Tibial artery (tissue), 4 donors: ENCODE data around the gene HNRNPA0.
"Not testable (repeated sequence)": the region's sequence is repeated elsewhere in the genome, so short reads cannot be mapped to it uniquely, and the experiment has no call there.

Experiments used
- DNase-seq, 2 donors: peaks; one replicate each; pipeline ENCODE4 v3.0.0-alpha.2; 2019
- H3K27ac ChIP-seq, 2 donors: fragments of 200-600 bp; sonication (generic) in 1 of 2; 1 replicate in 1 of 2; 2 replicates in 1 of 2; pipeline ENCODE4 v1.5.1; 2018 to 2019; ENCODE audit warnings: mild to moderate bottlenecking in 1 of 2
- H3K27me3 ChIP-seq, 2 donors: fragments of 200-600 bp; sonication (generic) in 1 of 2; one replicate each; pipeline versions ENCODE4 v1.5.1 to v1.6.0; 2016 to 2019
- H3K36me3 ChIP-seq, 3 donors: fragments of 200-600 bp; sonication (generic) in 2 of 3; one replicate each; pipeline ENCODE4 v1.5.1; 2016 to 2019; ENCODE audit warnings: mild to moderate bottlenecking in 2 of 3
- H3K4me1 ChIP-seq, 4 donors: fragments of 200-600 bp; sonication (generic) in 2 of 4; 1 replicate in 3 of 4; 2 replicates in 1 of 4; pipeline ENCODE4 v1.5.1; 2016 to 2019
- H3K4me3 ChIP-seq, 2 donors: fragments of 200-600 bp; sonication (generic) in 1 of 2; 1 replicate in 1 of 2; 2 replicates in 1 of 2; pipeline ENCODE4 v1.5.1; 2018 to 2019; ENCODE audit warnings: mild to moderate bottlenecking in 2 of 2
- H3K9me3 ChIP-seq, 3 donors: fragments of 200-600 bp; sonication (generic) in 1 of 3; one replicate each; pipeline ENCODE4 v1.5.1; 2016 to 2019
- intact Hi-C: fragments of 100-400 bp; cut with DNase I; formaldehyde crosslinking; loops from one replicate; pipeline ENCODE4 v1.15.0; 2023; ENCODE audit warnings: low total_unique reads
- TF ChIP-seq, protein P1 (sequence below), 2 experiments: fragments of 200-600 bp in 1 of 2; fragments of 450-650 bp in 1 of 2; IDR thresholded peaks; one replicate each; pipeline ENCODE4 v1.5.1; 2017 to 2019; ENCODE audit warnings: antibody characterized with exemption in 2 of 2, mild to moderate bottlenecking in 1 of 2, moderate library complexity in 1 of 2

The HNRNPA0 gene

DNA sequence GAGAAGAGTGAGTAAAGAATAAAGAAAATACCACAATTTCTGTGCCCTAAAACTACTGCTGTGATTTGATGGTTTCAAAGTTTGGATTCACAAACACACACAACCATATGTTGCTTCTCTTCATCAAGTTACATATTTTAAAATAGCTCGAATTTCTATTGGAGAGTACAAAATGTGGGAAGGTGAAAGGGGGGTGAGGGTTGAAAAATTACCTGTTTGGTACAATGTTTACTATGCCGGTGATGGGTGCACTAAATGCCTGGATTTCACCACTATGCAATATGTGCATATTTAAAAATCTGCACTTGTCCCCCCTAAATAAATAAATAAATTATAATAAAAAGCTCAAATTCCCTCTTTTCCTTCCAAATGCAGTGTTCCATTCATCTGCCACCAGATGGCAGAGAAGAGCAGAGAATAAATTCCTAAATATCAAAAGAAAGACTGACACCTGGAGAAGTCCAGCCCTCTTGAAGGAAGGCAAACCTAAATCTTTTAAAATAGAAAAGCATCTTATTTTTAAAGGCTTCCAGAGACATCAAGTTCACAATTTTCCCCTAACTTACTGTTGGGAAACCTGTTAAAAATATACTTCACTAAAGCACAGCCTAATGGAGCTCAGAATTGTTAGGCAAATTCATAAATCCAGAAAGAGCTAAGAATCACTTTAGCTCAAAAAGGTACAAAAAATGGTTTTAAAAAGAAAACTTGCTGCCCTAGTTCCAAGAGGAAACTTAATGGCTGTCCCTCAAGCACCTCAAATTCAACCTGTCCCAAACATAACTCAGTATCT, 24.8 kb upstream of the HNRNPA0 start:
- DNase-seq = no peak
- Histone ChIP-seq H3K36me3 (no peaks in the 10 kb centered on the region), H3K27ac (no peak overlapping the region), H3K4me1 (no peaks in the 10 kb centered on the region), H3K9me3 (no peaks in the 10 kb centered on the region), H3K27me3 (no peaks in the 10 kb centered on the region), H3K4me3 (no peak overlapping the region)
- TF ChIP-seq, protein P1, sequence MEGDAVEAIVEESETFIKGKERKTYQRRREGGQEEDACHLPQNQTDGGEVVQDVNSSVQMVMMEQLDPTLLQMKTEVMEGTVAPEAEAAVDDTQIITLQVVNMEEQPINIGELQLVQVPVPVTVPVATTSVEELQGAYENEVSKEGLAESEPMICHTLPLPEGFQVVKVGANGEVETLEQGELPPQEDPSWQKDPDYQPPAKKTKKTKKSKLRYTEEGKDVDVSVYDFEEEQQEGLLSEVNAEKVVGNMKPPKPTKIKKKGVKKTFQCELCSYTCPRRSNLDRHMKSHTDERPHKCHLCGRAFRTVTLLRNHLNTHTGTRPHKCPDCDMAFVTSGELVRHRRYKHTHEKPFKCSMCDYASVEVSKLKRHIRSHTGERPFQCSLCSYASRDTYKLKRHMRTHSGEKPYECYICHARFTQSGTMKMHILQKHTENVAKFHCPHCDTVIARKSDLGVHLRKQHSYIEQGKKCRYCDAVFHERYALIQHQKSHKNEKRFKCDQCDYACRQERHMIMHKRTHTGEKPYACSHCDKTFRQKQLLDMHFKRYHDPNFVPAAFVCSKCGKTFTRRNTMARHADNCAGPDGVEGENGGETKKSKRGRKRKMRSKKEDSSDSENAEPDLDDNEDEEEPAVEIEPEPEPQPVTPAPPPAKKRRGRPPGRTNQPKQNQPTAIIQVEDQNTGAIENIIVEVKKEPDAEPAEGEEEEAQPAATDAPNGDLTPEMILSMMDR (IDR thresholded peaks at IDR 0.05) = peak; percentile 75 to 82
- intact Hi-C loops = loop anchor here (5.0 kb wide), 1 partner anchor 353 kb away; no protein-coding TSS in a partner anchor

DNA sequence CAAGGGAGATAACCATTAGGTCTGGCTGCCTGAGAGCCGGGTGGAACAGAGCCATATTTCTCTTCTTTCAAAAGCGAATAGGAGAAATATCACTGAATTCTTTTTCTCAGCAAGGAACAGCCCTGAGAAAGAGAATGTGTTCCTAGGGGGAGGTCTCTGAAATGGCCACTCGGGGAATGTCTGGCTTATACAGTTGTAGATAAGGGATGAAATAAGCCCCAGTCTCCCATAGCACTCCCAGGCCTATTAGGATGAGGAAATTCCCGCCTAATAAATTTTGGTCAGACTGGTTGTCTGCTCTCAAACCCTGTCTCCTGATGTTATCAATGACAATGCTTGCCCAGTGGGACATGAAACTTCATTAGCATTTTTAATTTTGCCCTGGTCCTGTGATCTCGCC, 13.8 kb upstream of the HNRNPA0 start:
- DNase-seq, H3K4me3 ChIP-seq, H3K27ac ChIP-seq, intact Hi-C loops, H3K4me1 ChIP-seq, H3K36me3 ChIP-seq, H3K27me3 ChIP-seq: not testable (repeated sequence)
- H3K9me3 ChIP-seq = peaks cover 0 to 19% (median 0%) of the 10 kb centered on the region in 3 donors

GRCh38 chr5:137761566-137761965, 7.4 kb upstream of the HNRNPA0 start:
- intact Hi-C loops = no loop called here
- Histone ChIP-seq H3K4me3 (no peak overlapping the region), H3K36me3 (no peaks in the 10 kb centered on the region), H3K9me3 (no peaks in the 10 kb centered on the region), H3K4me1 (no peaks in the 10 kb centered on the region), H3K27me3 (no peaks in the 10 kb centered on the region), H3K27ac (no peak overlapping the region)
- TF ChIP-seq, protein P1 (IDR thresholded peaks at IDR 0.05) = no peak
- no peak for DNase-seq

- H3K36me3 ChIP-seq = no peaks in the 10 kb centered on the region
- intact Hi-C loops = no loop called here
- no peak overlapping the region for H3K4me3 ChIP-seq
- no peak overlapping the region for H3K27ac ChIP-seq
- no peaks in the 10 kb centered on the region for H3K4me1 ChIP-seq
- no peaks in the 10 kb centered on the region for H3K27me3 ChIP-seq
- TF ChIP-seq, protein P1 (IDR thresholded peaks at IDR 0.05) = no peak
- no peak for DNase-seq
- no peaks in the 10 kb centered on the region for H3K9me3 ChIP-seq
Observed at GRCh38 chr5:137760719-137761516, 6.8 kb upstream of the HNRNPA0 start.

DNA sequence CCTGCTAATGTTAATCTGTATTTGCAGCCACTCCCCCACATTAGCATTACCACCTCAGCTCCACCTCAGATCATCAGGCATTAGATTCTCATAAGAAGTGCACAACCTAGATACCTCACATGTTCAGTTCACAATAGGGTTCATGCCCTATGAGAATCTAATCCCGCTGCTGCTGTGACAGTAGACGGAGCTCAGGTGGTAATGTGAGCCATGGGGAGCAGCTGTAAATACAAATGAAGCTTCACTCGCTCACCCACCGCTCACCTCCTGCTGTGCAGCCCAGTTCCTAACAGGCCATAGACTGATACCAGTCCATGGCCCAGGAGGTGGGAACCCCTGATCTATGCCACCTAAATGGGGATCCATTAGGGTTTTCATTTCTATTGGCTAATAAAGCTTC, 6.1 kb upstream of the HNRNPA0 start:
- intact Hi-C loops = no loop called here
- TF ChIP-seq, protein P1 (IDR thresholded peaks at IDR 0.05) = no peak
- Histone ChIP-seq H3K9me3 (no peaks in the 10 kb centered on the region), H3K4me1 (peaks cover 0 to 3% (median 0%) of the 10 kb centered on the region in 4 donors), H3K36me3 (no peaks in the 10 kb centered on the region), H3K4me3 (no peak overlapping the region), H3K27ac (no peak overlapping the region), H3K27me3 (no peaks in the 10 kb centered on the region)
- no peak for DNase-seq
